Kidney (tissue), 14 donors: ENCODE data around the gene SUMF1. TPM values are rescaled to one million over a fixed set of nuclear protein-coding genes. Genes with fewer than 3 reads are reported as not detected.

ENCODE experiments used
- DNase-seq, 5 donors: peaks; one replicate each; pipeline ENCODE4 v3.0.0-alpha.2; 2013 to 2020
- FAIRE-seq: peaks from 2 replicates; lab custom pipeline; 2012; peaks lifted over from hg19 to GRCh38; lab: Jason Lieb, UNC
- H3K27ac ChIP-seq, 2 donors: one replicate each; pipeline ENCODE4 v1.7.0; 2013; ENCODE audit warnings: low read depth in 2 of 2, low read length in 2 of 2, inconsistent platforms in 1 of 2
- H3K27me3 ChIP-seq: one replicate; pipeline ENCODE4 v1.7.1; 2013; ENCODE audit warnings: low read length, inconsistent platforms; ENCODE audit not compliant: control insufficient read depth, insufficient read depth
- H3K36me3 ChIP-seq, 3 donors: one replicate each; pipeline versions ENCODE4 v1.7.0 to v1.7.1; 2013; ENCODE audit warnings: low read length in 3 of 3, control low read depth in 1 of 3, inconsistent platforms in 1 of 3; ENCODE audit not compliant: insufficient read depth in 3 of 3, control insufficient read depth in 2 of 3
- H3K4me1 ChIP-seq, 3 donors: one replicate each; pipeline versions ENCODE4 v1.7.0 to v1.7.1; 2013; ENCODE audit warnings: low read length in 3 of 3, inconsistent platforms in 1 of 3, low read depth in 1 of 3; ENCODE audit not compliant: control insufficient read depth in 2 of 3, insufficient read depth in 2 of 3
- H3K4me3 ChIP-seq, 3 donors: one replicate each; pipeline versions ENCODE4 v1.7.0 to v1.8.1; 2013; ENCODE audit warnings: low read length in 3 of 3, control low read depth in 1 of 3, inconsistent platforms in 1 of 3
- H3K9ac ChIP-seq, 3 donors: one replicate each; pipeline versions ENCODE4 v1.7.0 to v1.7.1; 2013; ENCODE audit warnings: low read length in 3 of 3, control low read depth in 1 of 3, inconsistent platforms in 1 of 3
- H3K9me3 ChIP-seq, 3 donors: one replicate each; pipeline versions ENCODE4 v1.7.0 to v1.7.1; 2013; ENCODE audit warnings: low read length in 3 of 3, control low read depth in 1 of 3, inconsistent platforms in 1 of 3; ENCODE audit not compliant: control insufficient read depth in 2 of 3, insufficient read depth in 1 of 3
- CTCF ChIP-seq: IDR thresholded peaks from 3 replicates; pipeline ENCODE4 v1.5.1; 2012; ENCODE audit warnings: mild to moderate bottlenecking, moderate library complexity, borderline replicate concordance; ENCODE audit not compliant: insufficient read depth; ENCODE audit errors: extremely low read depth
- intact Hi-C: fragments of 100-400 bp; cut with DNase I; formaldehyde crosslinking; loops from one replicate; pipeline ENCODE4 v1.11.1; 2022
- polyA plus RNA-seq: library from polyadenylated mRNA; stranded (reverse); fragments of 350-450 nt; fragmentation: Illumina TruSeq; extraction: RNeasy Lipid Tissue Mini Kit (QIAGEN cat#74804); gene quantifications from one replicate; pipeline ENCODE4 v1.2.3, GENCODE V29; 2014; ENCODE audit warnings: low read depth, low replicate concordance; ENCODE audit not compliant: insufficient read depth
- total RNA-seq: library from RNA; stranded (reverse); fragmentation: NEBNext Ultra II Directional; extraction: Animal tissue kit (Norgen Biotek cat#: 25700); gene quantifications from one replicate; pipeline ENCODE4 v1.2.1, GENCODE V29; 2021
- donor health status: control.
- donor health status: control.
- donor health status: control.
- donor health status: control.
- donor health status: control.
- donor health status: DM: yes; HTN: yes; CAD: no.
- donor health status: Normal renal cell carcinoma (clear cell type).

Gene SUMF1
- total and polyA plus RNA-seq, 2 donors from 2014 or later = 50.1 to 50.6 TPM

- Histone ChIP-seq H3K27me3 (no peaks in the 10 kb centered on the region), H3K9me3 (no peaks in the 10 kb centered on the region), H3K36me3 (peaks cover 4 to 13% (median 5%) of the 10 kb centered on the region in 3 donors), H3K4me3 (no peak overlapping the region), H3K27ac (no peak overlapping the region), H3K4me1 (no peaks in the 10 kb centered on the region), H3K9ac (no peak overlapping the region)
- intact Hi-C loops = no loop called here
- FAIRE-seq = no peak
- peak in 1 of 5 donors; percentile 28 for DNase-seq
- TF ChIP-seq CTCF = no peak
Measured at GRCh38 chr3:4418156-4418555, 48.9 kb downstream of the SUMF1 start.

DNA sequence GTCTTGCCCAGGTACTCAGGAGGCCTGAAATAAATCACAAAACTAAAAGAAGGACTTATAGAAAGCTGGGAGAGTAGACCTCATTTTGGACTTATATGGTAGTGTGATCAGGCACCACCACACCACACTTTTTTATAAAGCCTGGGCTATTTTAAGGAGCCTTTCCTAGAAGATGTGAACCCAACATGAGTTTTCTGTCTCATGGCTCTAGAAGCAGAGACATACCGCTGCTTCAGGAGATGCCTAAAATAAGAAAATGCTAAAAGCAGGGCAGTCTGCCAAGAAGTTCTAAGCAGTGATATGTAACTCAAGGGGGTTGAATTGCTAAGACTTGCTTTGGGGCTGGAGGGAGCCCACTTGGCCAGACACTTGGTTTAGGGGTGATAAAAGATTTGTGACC lies 49.6 kb downstream of the SUMF1 start:
- DNase-seq = peak in 1 of 5 donors; percentile 71
- TF ChIP-seq CTCF = no peak
- peaks cover 4 to 13% (median 5%) of the 10 kb centered on the region in 3 donors for H3K36me3 ChIP-seq
- intact Hi-C loops = no loop called here
- no peaks in the 10 kb centered on the region for H3K27me3 ChIP-seq
- H3K4me3 ChIP-seq = no peak overlapping the region
- FAIRE-seq = no peak
- no peak overlapping the region for H3K27ac ChIP-seq
- no peak overlapping the region for H3K9ac ChIP-seq
- H3K4me1 ChIP-seq = no peaks in the 10 kb centered on the region
- no peaks in the 10 kb centered on the region for H3K9me3 ChIP-seq

GRCh38 chr3:4416961-4417360 lies 50.1 kb downstream of the SUMF1 start:
- H3K27ac ChIP-seq = no peak overlapping the region
- intact Hi-C loops = no loop called here
- no peak for TF ChIP-seq CTCF
- FAIRE-seq (no peak), DNase-seq (no peak)
- no peak overlapping the region for H3K4me3 ChIP-seq
- H3K27me3 ChIP-seq = no peaks in the 10 kb centered on the region
- H3K4me1 ChIP-seq = no peaks in the 10 kb centered on the region
- H3K9ac ChIP-seq = no peak overlapping the region
- peaks cover 4 to 13% (median 5%) of the 10 kb centered on the region in 3 donors for H3K36me3 ChIP-seq
- no peaks in the 10 kb centered on the region for H3K9me3 ChIP-seq

DNA sequence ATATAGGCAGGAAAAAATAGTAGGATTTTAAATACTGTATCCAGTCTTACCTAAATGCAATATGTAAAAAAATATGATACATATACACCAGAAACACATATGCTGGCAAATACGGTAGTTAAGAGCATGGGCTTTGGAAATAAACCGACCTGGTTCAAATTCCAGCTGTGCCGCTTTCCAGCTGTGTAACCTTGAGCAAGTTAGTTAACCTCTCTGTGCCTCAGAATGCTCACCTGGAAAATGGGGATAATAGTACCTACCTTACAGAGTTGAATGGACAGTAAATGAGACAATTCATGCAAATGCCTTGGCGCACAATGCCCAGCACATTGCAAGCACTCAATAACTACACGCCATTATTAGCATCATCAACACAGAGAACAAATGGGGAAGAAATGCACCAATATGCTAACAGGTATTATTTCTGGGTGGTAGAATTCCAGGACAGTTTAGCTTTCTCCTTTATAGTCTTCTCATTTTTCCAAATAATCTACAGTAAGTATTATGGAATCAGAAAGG lies 50.6 kb downstream of the SUMF1 start:
- FAIRE-seq (no peak), DNase-seq (no peak)
- no peaks in the 10 kb centered on the region for H3K27me3 ChIP-seq
- H3K36me3 ChIP-seq = peaks cover 4 to 13% (median 5%) of the 10 kb centered on the region in 3 donors
- no peak overlapping the region for H3K4me3 ChIP-seq
- no peaks in the 10 kb centered on the region for H3K4me1 ChIP-seq
- TF ChIP-seq CTCF = no peak
- H3K9ac ChIP-seq = no peak overlapping the region
- no peaks in the 10 kb centered on the region for H3K9me3 ChIP-seq
- H3K27ac ChIP-seq = no peak overlapping the region
- intact Hi-C loops = no loop called here
